HEK293T (cell line): ENCODE measurements around the gene WWOX.

Experiments used
- CTCF ChIA-PET: fragments of 350-600 bp; formaldehyde crosslinking; extraction: SDS; loops from one replicate; lab custom pipeline; 2021; ENCODE audit warnings: antibody characterized with exemption, inconsistent platforms; lab: Yijun Ruan, JAX
- POLR2A ChIA-PET: fragments of 350-600 bp; formaldehyde crosslinking; extraction: SDS; loops from one replicate; lab custom pipeline; 2020; ENCODE audit warnings: antibody characterized with exemption, inconsistent platforms; lab: Yijun Ruan, JAX
- DNase-seq: peaks from one replicate; pipeline ENCODE4 v3.0.0; 2012; ENCODE audit warnings: mixed read lengths; ENCODE audit errors: extremely low spot score
- ARNT ChIP-seq: fragments of 450-650 bp; IDR thresholded peaks from 2 replicates; pipeline ENCODE4 v1.6.1; 2017; ENCODE audit warnings: mild to moderate bottlenecking
- BHLHE40 ChIP-seq: fragments of 450-650 bp; IDR thresholded peaks from 2 replicates; pipeline ENCODE4 v1.6.1; 2016; ENCODE audit warnings: mild to moderate bottlenecking, moderate library complexity, borderline replicate concordance
- CTBP1 ChIP-seq: fragments of 450-650 bp; IDR thresholded peaks from 2 replicates; pipeline ENCODE4 v1.6.1; 2016; ENCODE audit warnings: borderline replicate concordance
- ELF4 ChIP-seq: fragments of 450-650 bp; IDR thresholded peaks from 2 replicates; pipeline ENCODE4 v1.6.1; 2017; ENCODE audit warnings: antibody characterized with exemption
- FOXA1 ChIP-seq: fragments of 450-650 bp; IDR thresholded peaks from 2 replicates; pipeline ENCODE4 v1.6.1; 2016; ENCODE audit warnings: mild to moderate bottlenecking
- FOXK2 ChIP-seq: fragments of 450-650 bp; IDR thresholded peaks from 2 replicates; pipeline ENCODE4 v1.6.1; 2016; ENCODE audit warnings: mild to moderate bottlenecking
- FOXM1 ChIP-seq: fragments of 450-650 bp; IDR thresholded peaks from 2 replicates; pipeline ENCODE4 v1.6.1; 2017; ENCODE audit warnings: mild to moderate bottlenecking, borderline replicate concordance
- HDGF ChIP-seq: fragments of 450-650 bp; IDR thresholded peaks from 2 replicates; pipeline ENCODE4 v1.6.1; 2017; ENCODE audit warnings: antibody characterized with exemption, borderline replicate concordance
- L3MBTL2 ChIP-seq: fragments of 450-650 bp; conservative IDR thresholded peaks from 2 replicates; pipeline ENCODE4 v1.6.1; 2016; ENCODE audit warnings: mild to moderate bottlenecking
- LEF1 ChIP-seq: fragments of 450-650 bp; IDR thresholded peaks from 2 replicates; pipeline ENCODE4 v1.6.1; 2017; ENCODE audit warnings: mild to moderate bottlenecking, borderline replicate concordance
- NFRKB ChIP-seq: fragments of 450-650 bp; IDR thresholded peaks from 2 replicates; pipeline ENCODE4 v1.6.1; 2016; ENCODE audit warnings: mild to moderate bottlenecking, moderate library complexity
- SP1 ChIP-seq: fragments of 450-650 bp; IDR thresholded peaks from 2 replicates; pipeline ENCODE4 v1.6.1; 2017
- SUZ12 ChIP-seq: fragments of 450-650 bp; IDR thresholded peaks from 2 replicates; pipeline ENCODE4 v1.6.1; 2016; ENCODE audit warnings: mild to moderate bottlenecking
- TARDBP ChIP-seq: fragments of 450-650 bp; IDR thresholded peaks from 2 replicates; pipeline ENCODE4 v1.6.1; 2016
- ZNF384 ChIP-seq: fragments of 450-650 bp; IDR thresholded peaks from 2 replicates; pipeline ENCODE4 v1.6.1; 2016
- TF ChIP-seq, protein P1 (sequence below): fragments of 450-650 bp; IDR thresholded peaks from 2 replicates; pipeline ENCODE4 v1.6.1; 2016

The WWOX gene

GRCh38 chr16:78764478-78764877 is 665.0 kb downstream of the WWOX start:
- no peak for DNase-seq
- ChIA-PET POLR2A (no interaction called here), CTCF (no interaction called here)
- TF ChIP-seq LEF1 (no peak), SUZ12 (no peak), SP1 (no peak), HDGF (no peak), ZNF384 (no peak), FOXM1 (no peak), NFRKB (no peak), BHLHE40 (no peak), FOXK2 (no peak), TARDBP (no peak), ELF4 (no peak), L3MBTL2 (no peak)
- TF ChIP-seq, protein P1, sequence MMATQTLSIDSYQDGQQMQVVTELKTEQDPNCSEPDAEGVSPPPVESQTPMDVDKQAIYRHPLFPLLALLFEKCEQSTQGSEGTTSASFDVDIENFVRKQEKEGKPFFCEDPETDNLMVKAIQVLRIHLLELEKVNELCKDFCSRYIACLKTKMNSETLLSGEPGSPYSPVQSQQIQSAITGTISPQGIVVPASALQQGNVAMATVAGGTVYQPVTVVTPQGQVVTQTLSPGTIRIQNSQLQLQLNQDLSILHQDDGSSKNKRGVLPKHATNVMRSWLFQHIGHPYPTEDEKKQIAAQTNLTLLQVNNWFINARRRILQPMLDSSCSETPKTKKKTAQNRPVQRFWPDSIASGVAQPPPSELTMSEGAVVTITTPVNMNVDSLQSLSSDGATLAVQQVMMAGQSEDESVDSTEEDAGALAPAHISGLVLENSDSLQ = no peak

DNA sequence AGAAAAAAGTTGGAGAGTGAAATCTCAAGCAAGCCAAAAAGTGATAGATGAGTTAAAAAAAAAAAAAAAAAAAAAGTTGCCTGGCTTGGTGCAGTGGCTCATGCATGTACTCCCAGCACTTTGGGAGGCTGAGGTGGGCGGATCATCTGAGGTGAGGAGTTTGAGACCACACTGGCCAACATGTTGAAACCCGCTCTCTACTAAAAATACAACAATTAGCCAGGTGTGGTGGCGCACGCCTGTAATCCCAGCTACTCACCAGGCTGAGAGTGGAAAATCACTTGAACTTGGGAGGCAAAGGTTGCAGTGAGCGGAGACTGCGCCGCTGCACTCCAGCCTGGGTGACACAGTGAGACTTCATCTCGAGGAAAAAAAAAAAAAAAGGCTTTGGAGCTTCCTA is 668.8 kb downstream of the WWOX start:
- no peak for DNase-seq

DNA sequence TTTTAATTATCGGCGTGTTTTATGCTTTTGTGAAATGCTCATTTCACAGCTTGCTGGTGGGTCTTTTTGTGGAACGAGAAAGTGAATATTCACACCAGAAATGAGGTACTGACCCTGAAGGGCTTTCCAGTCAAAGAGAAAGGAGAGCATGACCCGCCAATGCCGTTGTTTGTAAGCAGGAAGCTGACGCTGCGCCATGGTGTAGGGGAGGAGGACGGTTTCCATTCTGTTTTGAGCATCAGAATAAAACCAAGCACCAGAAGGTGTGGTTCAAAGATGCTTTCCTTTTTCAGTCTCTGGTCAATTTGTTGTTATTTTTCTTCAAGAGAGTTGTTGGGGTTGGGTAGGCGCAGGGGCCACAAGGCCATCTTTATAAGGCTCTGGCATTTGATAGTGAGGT is 669.3 kb downstream of the WWOX start:
- CTCF ChIA-PET = interaction anchor here (0.6 kb wide), 1 partner anchor 79 kb away, joined by 3 read pairs; no protein-coding TSS in a partner anchor
- no peak for DNase-seq

More for the DNA sequence above, 668.8 kb downstream of the WWOX start:
- POLR2A ChIA-PET = no interaction called here
- CTCF ChIA-PET = interaction anchor here (0.6 kb wide), 1 partner anchor 78 kb away, joined by 3 read pairs; no protein-coding TSS in a partner anchor
- TF ChIP-seq SP1 = no peak
- no peak for TF ChIP-seq CTBP1
- TF ChIP-seq NFRKB = no peak
- TF ChIP-seq FOXM1 = no peak
- TF ChIP-seq SUZ12 = no peak

GRCh38 chr16:78770353-78771091 is 671.1 kb downstream of the WWOX start:
- peak; percentile 87 for DNase-seq
- TF ChIP-seq ELF4 (no peak), SUZ12 (no peak), FOXA1 (no peak), ARNT (no peak)
- CTCF ChIA-PET = interaction anchor here (1.1 kb wide), 1 partner anchor 41 kb away, joined by 4 read pairs; no protein-coding TSS in a partner anchor
- POLR2A ChIA-PET = no interaction called here

More for the DNA sequence above, 669.3 kb downstream of the WWOX start:
- POLR2A ChIA-PET = no interaction called here
- TF ChIP-seq TARDBP (no peak), FOXM1 (no peak)

- DNase-seq = no peak
- TF ChIP-seq ELF4 (no peak), FOXK2 (no peak), SUZ12 (no peak), FOXA1 (no peak), TARDBP (no peak), HDGF (no peak), FOXM1 (no peak), SP1 (no peak), ARNT (no peak)
- TF ChIP-seq, protein P1 = no peak
- ChIA-PET CTCF (no interaction called here), POLR2A (no interaction called here)
Observed at GRCh38 chr16:78773291-78773702, 673.8 kb downstream of the WWOX start.

- ChIA-PET POLR2A (no interaction called here), CTCF (no interaction called here)
- TF ChIP-seq FOXM1 = no peak
- TF ChIP-seq ARNT = no peak
- TF ChIP-seq, protein P1 = no peak
- TF ChIP-seq BHLHE40 = no peak
- no peak for TF ChIP-seq SUZ12
- no peak for TF ChIP-seq SP1
- TF ChIP-seq HDGF = no peak
- TF ChIP-seq NFRKB = no peak
- DNase-seq = no peak
Observed at GRCh38 chr16:78773706-78774105, 674.3 kb downstream of the WWOX start.

- DNase-seq = no peak
- CTCF ChIA-PET = no interaction called here
Observed at GRCh38 chr16:78775161-78775561, 675.7 kb downstream of the WWOX start.

More at GRCh38 chr16:78775161-78775561, 675.7 kb downstream of the WWOX start:
- TF ChIP-seq, protein P1 = no peak
- TF ChIP-seq FOXA1 (no peak), TARDBP (no peak), SUZ12 (no peak), ARNT (no peak), LEF1 (no peak), HDGF (no peak), BHLHE40 (no peak), SP1 (no peak), CTBP1 (no peak), L3MBTL2 (no peak), ZNF384 (no peak), ELF4 (no peak), FOXK2 (no peak), NFRKB (no peak), FOXM1 (no peak)
- POLR2A ChIA-PET = no interaction called here
